Fibroblast of mammary gland (primary cell): ENCODE measurements around the gene SUN3.
"Not testable (repeated sequence)": the region's sequence is repeated elsewhere in the genome, so short reads cannot be mapped to it uniquely, and the experiment has no call there.

Experiments
- DNase-seq: peaks from one replicate; pipeline ENCODE4 v3.0.0-alpha.2; 2010; ENCODE audit warnings: low read depth
- H3K4me3 ChIP-seq: 2 replicates; pipeline ENCODE4 v1.5.1; 2011; ENCODE audit warnings: low read depth, mild to moderate bottlenecking, low read length, moderate library complexity; ENCODE audit not compliant: control insufficient read depth
- TF ChIP-seq, protein P1 (sequence below): conservative IDR thresholded peaks from 2 replicates; pipeline ENCODE4 v1.5.1; 2011; ENCODE audit warnings: low read depth, low read length, inconsistent platforms; ENCODE audit not compliant: control insufficient read depth, insufficient read depth

SUN3 gene

DNA sequence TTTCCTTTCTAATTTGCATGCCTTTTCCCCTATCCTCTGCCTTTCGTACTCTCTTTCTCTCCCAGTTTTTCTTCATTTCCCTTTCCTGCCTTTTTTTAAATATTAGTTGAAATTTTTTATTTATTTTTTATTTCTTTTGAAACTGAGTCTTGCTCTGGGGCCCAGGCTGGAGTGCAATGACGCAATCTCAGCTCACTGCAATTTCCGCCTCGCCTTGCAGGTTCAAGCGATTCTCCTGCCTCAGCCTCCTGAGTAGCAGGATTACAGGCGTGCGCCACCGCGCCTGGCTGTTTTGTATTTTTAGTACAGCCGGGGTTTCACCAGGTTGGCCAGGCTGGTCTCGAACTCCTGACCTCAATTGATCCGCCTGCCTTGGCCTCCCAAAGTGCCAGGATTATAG is 29.5 kb downstream of the SUN3 start:
- no peak for DNase-seq

DNA sequence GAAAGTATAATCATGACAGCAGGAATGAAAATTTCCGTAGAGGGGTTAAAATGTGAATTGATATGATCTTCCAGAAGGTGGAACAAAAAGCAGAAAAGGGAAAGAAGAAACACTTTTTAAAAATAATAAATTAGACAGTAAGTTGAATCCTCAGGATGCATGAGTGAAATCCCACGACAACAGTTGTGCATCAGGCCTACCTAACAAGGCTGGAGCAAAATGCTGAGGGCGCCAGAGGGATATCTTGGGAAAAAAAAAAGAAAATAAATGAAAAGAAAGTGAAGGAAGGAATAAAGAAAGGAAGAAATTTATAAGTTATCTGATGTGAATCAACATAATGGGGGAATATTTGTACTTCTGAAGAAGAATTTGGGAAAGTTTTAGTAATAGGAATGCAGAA is 36.5 kb downstream of the SUN3 start:
- no peak overlapping the region for H3K4me3 ChIP-seq
- TF ChIP-seq, protein P1, sequence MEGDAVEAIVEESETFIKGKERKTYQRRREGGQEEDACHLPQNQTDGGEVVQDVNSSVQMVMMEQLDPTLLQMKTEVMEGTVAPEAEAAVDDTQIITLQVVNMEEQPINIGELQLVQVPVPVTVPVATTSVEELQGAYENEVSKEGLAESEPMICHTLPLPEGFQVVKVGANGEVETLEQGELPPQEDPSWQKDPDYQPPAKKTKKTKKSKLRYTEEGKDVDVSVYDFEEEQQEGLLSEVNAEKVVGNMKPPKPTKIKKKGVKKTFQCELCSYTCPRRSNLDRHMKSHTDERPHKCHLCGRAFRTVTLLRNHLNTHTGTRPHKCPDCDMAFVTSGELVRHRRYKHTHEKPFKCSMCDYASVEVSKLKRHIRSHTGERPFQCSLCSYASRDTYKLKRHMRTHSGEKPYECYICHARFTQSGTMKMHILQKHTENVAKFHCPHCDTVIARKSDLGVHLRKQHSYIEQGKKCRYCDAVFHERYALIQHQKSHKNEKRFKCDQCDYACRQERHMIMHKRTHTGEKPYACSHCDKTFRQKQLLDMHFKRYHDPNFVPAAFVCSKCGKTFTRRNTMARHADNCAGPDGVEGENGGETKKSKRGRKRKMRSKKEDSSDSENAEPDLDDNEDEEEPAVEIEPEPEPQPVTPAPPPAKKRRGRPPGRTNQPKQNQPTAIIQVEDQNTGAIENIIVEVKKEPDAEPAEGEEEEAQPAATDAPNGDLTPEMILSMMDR: no peak
- no peak for DNase-seq

More for the DNA sequence above, 29.5 kb downstream of the SUN3 start:
- TF ChIP-seq, protein P1: no peak
- H3K4me3 ChIP-seq: no peak overlapping the region

DNA sequence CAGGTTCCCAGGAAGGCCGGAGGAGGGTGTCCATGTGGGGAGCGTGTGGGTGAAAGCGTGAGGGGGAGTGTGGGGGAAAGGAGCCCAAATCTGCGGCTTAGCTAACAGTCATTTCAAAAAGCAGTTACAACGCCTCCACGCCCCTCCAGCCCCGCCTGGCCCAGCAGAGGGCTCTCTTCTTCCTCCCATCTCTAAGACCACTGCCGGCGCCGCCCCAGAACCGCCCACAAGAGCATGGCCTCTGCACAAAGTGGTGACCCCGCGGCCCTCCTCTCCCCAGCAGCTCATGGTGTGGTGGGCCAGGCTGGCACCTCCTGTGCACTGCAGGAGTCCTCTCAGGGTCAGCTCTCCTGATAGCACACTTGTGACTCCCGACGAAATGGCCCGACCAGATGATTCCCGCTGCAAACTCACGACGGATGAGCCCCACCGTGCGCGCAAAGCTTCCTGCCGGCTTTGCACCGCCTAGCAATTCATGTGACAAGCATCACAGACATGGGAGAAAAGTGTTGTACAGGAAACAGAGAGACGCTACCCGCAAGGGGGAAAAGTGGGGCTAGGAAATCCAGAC is 37.1 kb downstream of the SUN3 start:
- peak; percentile 65 for DNase-seq
- TF ChIP-seq, protein P1: peak; percentile 65
- peak overlapping the region; percentile 51 for H3K4me3 ChIP-seq

DNA sequence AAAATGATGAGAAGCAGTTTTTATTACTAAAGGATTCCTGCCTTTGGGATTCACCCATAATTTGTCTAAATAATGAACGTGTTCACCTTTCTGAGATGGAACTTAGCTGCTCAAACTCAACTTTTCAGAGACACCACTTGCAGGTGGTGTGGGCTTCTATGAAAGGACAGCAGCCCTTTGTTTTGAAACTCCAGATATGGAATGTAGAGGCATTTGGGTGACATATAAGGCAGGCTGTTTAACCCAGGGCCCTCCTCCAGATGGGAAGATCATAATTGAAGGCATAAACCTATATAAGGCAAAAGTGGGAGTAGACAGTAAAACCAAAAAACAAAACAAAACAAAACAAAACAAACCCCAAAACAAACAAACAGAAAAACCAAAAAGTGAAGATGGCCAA is 37.6 kb downstream of the SUN3 start:
- DNase-seq: no peak
- no peak overlapping the region for H3K4me3 ChIP-seq
- TF ChIP-seq, protein P1: no peak

DNA sequence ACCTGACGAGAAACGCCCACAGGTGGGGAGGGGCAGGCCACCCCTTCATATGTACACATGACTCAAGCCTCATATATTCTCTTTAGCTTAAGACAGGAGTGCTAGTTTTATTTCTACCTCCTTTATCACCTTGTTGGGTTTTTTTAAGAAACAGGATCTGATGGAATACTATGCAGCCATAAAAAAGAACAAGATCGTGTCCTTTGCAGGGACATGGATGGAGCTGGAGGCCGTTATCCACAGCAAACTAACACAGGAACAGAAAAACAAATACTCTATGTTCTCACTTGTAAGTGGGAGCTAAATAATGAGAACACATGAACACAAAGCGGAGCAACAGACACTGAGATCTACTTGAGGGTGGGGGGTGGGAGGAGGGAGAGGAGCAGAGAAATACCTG is 38.3 kb downstream of the SUN3 start:
- DNase-seq: no peak
- no peak overlapping the region for H3K4me3 ChIP-seq
- TF ChIP-seq, protein P1: no peak

DNA sequence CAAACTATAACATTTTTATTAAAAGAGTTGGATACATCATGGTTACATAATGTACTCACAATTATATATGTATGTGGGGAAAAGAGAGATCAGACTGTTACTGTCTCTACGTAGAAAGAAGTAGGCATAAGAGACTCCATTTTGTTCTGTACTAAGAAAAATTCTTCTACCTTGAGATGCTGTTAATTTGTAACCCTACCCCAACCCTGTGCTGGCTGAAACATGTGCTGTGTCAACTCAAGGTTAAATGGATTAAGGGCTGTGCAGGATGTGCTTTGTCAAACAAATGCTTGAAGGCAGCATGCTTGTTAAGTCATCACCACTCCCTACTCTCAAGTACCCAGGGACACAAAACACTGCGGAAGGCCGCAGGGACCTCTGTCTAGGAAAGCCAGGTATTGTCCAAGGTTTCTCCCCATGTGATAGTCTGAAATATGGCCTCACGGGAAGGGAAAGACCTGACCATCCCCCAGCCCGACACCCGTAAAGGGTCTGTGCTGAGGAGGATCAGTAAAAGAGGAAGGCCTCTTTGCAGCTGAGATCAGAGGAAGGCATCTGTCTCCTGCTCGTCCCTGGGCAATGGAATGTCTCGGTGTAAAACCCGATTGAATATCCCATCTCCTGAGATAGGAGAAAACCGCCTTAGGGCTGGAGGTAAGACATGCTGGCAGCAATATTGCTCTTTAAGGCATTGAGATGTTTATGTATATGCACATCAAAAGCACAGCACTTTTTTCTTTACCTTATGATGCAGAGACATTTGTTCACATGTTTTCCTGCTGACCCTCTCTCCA is 39.1 kb downstream of the SUN3 start:
- DNase-seq: not testable (repeated sequence)

DNA sequence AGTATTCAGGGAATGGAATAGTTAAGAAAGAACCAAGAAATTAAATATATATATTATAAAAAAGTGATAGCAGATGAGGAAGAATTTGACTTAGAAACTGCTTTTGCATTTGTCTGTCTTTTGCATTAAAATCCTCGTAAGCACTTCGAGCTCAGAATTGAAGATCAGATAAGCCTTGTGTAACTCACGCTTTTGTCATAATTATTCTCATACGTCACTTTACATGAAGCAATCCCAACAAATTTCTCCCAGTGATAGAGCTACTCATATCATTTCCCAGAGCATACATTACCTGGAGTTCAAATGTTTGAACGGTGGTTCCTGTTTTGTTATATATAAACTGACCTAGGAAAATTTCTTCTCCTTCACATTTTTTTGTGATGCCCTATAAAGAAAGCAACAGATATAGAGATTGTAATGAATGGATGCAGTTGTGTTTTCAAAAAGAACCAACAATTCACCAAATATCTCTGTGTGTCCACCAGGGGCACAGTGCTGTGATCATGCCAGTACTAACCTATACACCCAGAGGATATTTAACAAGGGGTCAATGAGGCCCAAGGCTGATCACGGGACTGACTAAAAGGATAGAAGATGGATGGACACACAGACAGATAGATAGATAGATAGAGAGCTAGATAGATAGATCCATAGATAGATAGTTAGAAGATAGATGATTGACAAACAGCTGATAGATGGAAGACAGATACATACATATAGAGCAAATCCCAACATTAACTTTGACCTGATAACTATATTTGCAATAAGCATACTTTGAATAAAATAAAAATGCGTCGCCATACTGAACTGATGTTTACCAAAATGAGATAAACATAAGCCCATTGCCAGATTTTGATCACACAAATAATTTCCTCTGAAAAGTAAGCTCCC is 40.2 kb downstream of the SUN3 start:
- no peak for DNase-seq
- TF ChIP-seq, protein P1: peak; percentile 51
- H3K4me3 ChIP-seq: no peak overlapping the region

More for the DNA sequence above, 39.1 kb downstream of the SUN3 start:
- H3K4me3 ChIP-seq: not testable (repeated sequence)
